Thyroid gland (tissue), 4 donors: Measurements from ENCODE around the gene SH2D6.

Experiments
- CTCF ChIP-seq, 6 experiments: fragments of 200-600 bp in 3 of 6; fragments of 450-650 bp in 3 of 6; sonication (generic) in 3 of 6; IDR thresholded peaks; one replicate each; pipeline ENCODE4 v1.5.1; 2016 to 2019; ENCODE audit warnings: antibody characterized with exemption in 6 of 6, mild to moderate bottlenecking in 2 of 6, inconsistent platforms in 1 of 6, moderate library complexity in 1 of 6
- POLR2A ChIP-seq, 2 donors: fragments of 450-650 bp; IDR thresholded peaks; one replicate each; pipeline ENCODE4 v1.6.1; 2017; ENCODE audit warnings: antibody characterized with exemption in 2 of 2, mild to moderate bottlenecking in 2 of 2, moderate library complexity in 1 of 2

GRCh38 chr2:85447222-85447585 lies 28.7 kb downstream of the SH2D6 start:
- TF ChIP-seq POLR2A (IDR thresholded peaks at IDR 0.05) (no peak), CTCF (IDR thresholded peaks at IDR 0.05) (no peak)
